Effector memory CD8-positive, alpha-beta T cell (primary cell): ENCODE results near the gene ERCC6L2.
A peak's percentile ranks its signal among the peaks of the same experiment; 100 is the strongest.

Source experiments
- ATAC-seq: fragments of 150-1000 bp; cut with Tn5 transposase; replicated peaks from 2 replicates; pipeline ENCODE4 v1.10.0; 2021; ENCODE audit warnings: mild to moderate bottlenecking, moderate library complexity
- DNase-seq, 3 experiments: peaks; one replicate each; pipeline ENCODE4 v3.0.0; 2021
- H3K27ac Mint-ChIP-seq, 2 donors: one replicate each; pipeline ENCODE4 v1.8.0; 2022; ENCODE audit warnings: mild to moderate bottlenecking in 2 of 2, mixed read lengths in 2 of 2, moderate library complexity in 2 of 2
- H3K27me3 Mint-ChIP-seq, 2 donors: one replicate each; pipeline ENCODE4 v1.8.0; 2022; ENCODE audit warnings: mixed read lengths in 2 of 2
- H3K36me3 Mint-ChIP-seq: one replicate; pipeline ENCODE4 v1.8.0; 2022; ENCODE audit warnings: mild to moderate bottlenecking, moderate library complexity, mixed read lengths; ENCODE audit not compliant: insufficient read depth
- H3K4me1 Mint-ChIP-seq, 2 donors: one replicate each; pipeline ENCODE4 v1.8.0; 2022; ENCODE audit warnings: low read depth in 2 of 2, mixed read lengths in 2 of 2
- H3K4me3 Mint-ChIP-seq, 2 donors: one replicate each; pipeline ENCODE4 v1.8.0; 2022; ENCODE audit warnings: mild to moderate bottlenecking in 2 of 2, mixed read lengths in 2 of 2, moderate library complexity in 2 of 2
- H3K9me3 Mint-ChIP-seq, 2 donors: one replicate each; pipeline ENCODE4 v1.8.0; 2022; ENCODE audit warnings: mixed read lengths in 2 of 2
- total RNA-seq, 9 experiments: gene quantifications; one replicate each; lab custom pipeline; 2026; lab: John Stamatoyannopoulos, UW

The ERCC6L2 gene
- 63.5 to 152 (median 84.3) reads per million in 9 experiments for total RNA-seq

DNA sequence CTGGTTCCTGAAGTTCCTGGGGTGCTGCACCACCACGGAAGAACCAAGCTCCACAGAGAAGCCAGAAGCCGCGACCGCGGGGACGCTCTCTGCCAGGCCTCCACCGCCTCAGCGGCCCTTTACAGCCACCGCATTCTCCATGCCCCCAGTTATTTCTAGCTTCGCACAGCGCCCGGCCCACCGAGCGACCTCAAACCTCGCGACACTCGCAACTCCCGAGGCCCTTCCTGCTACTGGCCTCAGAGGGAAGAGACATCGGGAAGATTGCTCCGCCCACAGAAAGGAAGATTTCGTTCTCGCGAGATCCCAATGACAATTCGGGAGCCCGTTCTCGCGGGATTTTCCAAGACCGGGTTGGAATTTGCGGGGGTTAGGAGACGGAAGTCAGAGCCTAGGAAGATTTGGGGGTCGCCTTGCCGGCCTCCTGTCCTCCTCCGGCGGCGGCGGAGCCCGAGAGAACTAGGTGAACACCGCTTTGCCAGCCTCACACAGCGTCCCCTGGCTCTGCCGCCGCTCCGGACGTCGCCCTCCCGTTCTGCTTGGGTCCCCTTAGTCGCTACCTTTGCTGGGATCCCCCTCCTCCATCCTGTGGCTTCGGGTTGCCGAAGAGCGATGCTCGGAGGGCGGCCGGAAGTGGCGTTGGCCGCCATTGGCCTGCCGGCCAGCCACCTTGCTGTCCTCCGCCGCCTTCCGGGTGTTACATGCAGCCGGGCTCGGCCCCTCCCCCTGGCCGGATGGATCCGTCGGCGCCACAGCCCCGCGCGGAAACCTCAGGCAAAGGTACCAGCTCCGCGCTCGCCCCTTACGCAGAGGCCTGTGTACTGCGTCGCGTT, at the start of gene ERCC6L2:
TSS of gene ERCC6L2 (plus strand) at position 387 of the 833 bp plus-strand sequence. CDS start at position 735, 348 bp downstream.
- Mint-ChIP-seq H3K4me1 (peaks cover 16 to 24% of the 10 kb centered on the region in 2 donors), H3K9me3 (no peaks in the 10 kb centered on the region), H3K27me3 (no peaks in the 10 kb centered on the region), H3K4me3 (no peak within 1 kb of the TSS), H3K27ac (no peak within 1 kb of the TSS), H3K36me3 (peaks cover 22% of the 10 kb centered on the region)
- DNase-seq = peak; percentile 90 to 92 (median 92)
- peak; percentile 84 for ATAC-seq

DNA sequence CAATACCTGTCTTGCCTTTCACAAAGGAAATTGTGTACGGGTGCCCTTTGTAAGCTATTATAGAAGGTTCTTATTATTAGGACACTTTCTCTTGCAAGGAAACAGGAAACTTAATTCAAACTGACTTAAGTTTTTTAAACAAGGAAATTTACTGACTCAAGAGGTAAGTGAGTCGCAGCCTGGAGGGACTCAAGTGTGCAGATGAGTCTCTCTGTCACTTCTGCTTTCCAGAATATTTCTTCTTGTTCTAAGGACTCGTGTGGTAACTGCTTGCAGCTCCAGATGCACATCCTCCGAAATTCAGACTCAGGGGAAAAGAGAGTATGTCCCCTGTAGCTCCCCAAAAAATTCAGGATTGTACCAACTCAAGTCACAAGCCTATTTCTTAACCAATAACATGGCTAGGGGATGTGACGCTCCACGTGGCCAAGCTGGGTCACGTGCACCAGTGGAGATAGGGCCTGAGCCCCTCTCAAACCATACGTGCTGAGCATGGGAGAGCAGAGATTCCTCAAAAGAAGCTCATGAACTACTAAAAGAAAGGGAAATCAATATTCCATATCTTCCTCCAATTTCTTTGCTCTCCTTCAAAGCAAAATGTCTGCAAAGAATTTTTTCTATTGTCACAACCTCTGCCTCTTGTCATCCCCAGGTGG, 49.2 kb upstream of the ERCC6L2 start:
- no peak overlapping the region for H3K27ac Mint-ChIP-seq
- no peaks in the 10 kb centered on the region for H3K9me3 Mint-ChIP-seq
- ATAC-seq = no peak
- no peak overlapping the region for H3K4me3 Mint-ChIP-seq
- peaks cover 16 to 21% of the 10 kb centered on the region in 2 donors for H3K27me3 Mint-ChIP-seq
- DNase-seq = no peak
- H3K4me1 Mint-ChIP-seq = peaks cover 5 to 12% of the 10 kb centered on the region in 2 donors
- peaks cover 4% of the 10 kb centered on the region for H3K36me3 Mint-ChIP-seq

- Mint-ChIP-seq H3K27ac (no peak overlapping the region), H3K27me3 (peaks cover 16 to 21% of the 10 kb centered on the region in 2 donors), H3K4me1 (peaks cover 0 to 2% of the 10 kb centered on the region in 2 donors), H3K4me3 (no peak overlapping the region), H3K9me3 (no peaks in the 10 kb centered on the region), H3K36me3 (peaks cover 4% of the 10 kb centered on the region)
- DNase-seq (no peak), ATAC-seq (no peak)
These were observed 44.7 kb upstream of the ERCC6L2 start for GRCh38 chr9:95830768-95831167.

DNA sequence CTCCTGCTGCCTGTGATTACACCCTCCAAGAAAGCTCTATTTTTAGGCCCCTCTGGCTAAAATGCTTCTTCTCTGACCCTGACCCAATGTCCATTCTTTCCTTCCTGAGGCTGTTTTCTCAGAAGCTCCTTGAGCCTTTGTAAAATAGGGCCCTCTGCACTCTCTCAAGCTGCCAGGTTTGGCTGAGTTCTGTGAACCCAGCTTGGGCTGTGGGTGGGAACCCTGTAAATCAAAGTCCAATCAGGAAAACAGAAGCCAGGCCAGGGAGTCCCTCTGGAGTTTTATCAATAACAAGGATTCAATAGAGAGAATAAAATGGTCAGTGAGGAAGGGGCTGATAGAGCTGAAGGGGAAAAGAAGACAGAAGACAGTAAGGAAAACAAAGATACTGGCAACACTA, 43.7 kb upstream of the ERCC6L2 start:
- H3K4me1 Mint-ChIP-seq = peaks cover 0 to 2% of the 10 kb centered on the region in 2 donors
- peaks cover 13 to 17% of the 10 kb centered on the region in 2 donors for H3K27me3 Mint-ChIP-seq
- peaks cover 4% of the 10 kb centered on the region for H3K36me3 Mint-ChIP-seq
- no peaks in the 10 kb centered on the region for H3K9me3 Mint-ChIP-seq
- DNase-seq = no peak
- no peak for ATAC-seq
- no peak overlapping the region for H3K27ac Mint-ChIP-seq
- no peak overlapping the region for H3K4me3 Mint-ChIP-seq

GRCh38 chr9:95833546-95834178, 41.8 kb upstream of the ERCC6L2 start:
- Mint-ChIP-seq H3K36me3 (peaks cover 4% of the 10 kb centered on the region), H3K27ac (no peak overlapping the region), H3K9me3 (no peaks in the 10 kb centered on the region), H3K4me3 (no peak overlapping the region), H3K27me3 (peaks cover 6 to 9% of the 10 kb centered on the region in 2 donors), H3K4me1 (peaks cover 0 to 2% of the 10 kb centered on the region in 2 donors)
- ATAC-seq (no peak), DNase-seq (no peak)

- H3K27me3 Mint-ChIP-seq = peaks cover 6 to 8% of the 10 kb centered on the region in 2 donors
- peaks cover 4% of the 10 kb centered on the region for H3K36me3 Mint-ChIP-seq
- ATAC-seq (no peak), DNase-seq (no peak)
- H3K4me1 Mint-ChIP-seq = peaks cover 0 to 2% of the 10 kb centered on the region in 2 donors
- H3K4me3 Mint-ChIP-seq = no peak overlapping the region
- no peaks in the 10 kb centered on the region for H3K9me3 Mint-ChIP-seq
- H3K27ac Mint-ChIP-seq = no peak overlapping the region
These were observed 41.1 kb upstream of the ERCC6L2 start for GRCh38 chr9:95834281-95834907.

GRCh38 chr9:95835393-95835792, 40.1 kb upstream of the ERCC6L2 start:
- no peaks in the 10 kb centered on the region for H3K27me3 Mint-ChIP-seq
- H3K4me1 Mint-ChIP-seq = peaks cover 0 to 2% of the 10 kb centered on the region in 2 donors
- no peaks in the 10 kb centered on the region for H3K9me3 Mint-ChIP-seq
- H3K27ac Mint-ChIP-seq = no peak overlapping the region
- peaks cover 2% of the 10 kb centered on the region for H3K36me3 Mint-ChIP-seq
- no peak for DNase-seq
- no peak for ATAC-seq
- no peak overlapping the region for H3K4me3 Mint-ChIP-seq

DNA sequence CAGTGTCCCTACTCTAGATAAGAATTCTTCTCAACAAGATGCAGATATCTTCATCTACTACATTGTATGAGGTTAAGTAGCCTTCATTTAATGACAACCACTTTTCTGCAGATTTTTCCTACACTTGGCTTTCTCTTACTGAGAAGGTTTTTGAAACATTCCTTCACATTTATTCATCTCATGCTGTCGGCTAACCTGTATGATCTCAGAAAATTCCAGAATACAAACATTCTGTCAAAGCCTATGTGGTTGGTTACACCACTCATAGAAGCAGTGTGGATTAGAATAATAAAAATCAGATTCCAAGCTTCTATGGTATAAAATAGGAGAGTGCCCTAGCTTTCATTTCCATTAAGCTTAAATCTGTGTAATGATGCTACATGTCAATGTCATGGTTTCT, 39.4 kb upstream of the ERCC6L2 start:
- no peaks in the 10 kb centered on the region for H3K27me3 Mint-ChIP-seq

DNA sequence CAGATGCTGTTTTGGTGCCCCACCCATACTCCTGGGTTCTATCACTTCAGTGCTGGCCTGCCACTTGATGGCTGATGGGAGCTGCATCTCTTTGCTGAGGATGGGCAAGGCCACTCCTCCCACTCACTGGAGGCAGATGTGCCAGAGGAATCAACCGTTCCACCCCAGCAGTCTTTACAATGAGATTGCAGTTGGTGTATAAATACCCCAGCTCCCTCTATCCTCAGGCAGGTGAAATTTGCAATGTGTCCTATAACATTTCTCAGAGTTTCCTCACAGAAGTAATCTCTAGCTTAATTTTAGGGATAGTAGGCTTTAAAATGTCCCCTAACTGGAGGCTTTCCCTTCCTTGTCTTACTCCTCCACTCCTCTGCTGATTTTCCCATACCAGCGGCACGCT, 36.5 kb upstream of the ERCC6L2 start:
- Mint-ChIP-seq H3K36me3 (no peaks in the 10 kb centered on the region), H3K27ac (no peak overlapping the region), H3K9me3 (no peaks in the 10 kb centered on the region), H3K4me3 (no peak overlapping the region), H3K27me3 (no peaks in the 10 kb centered on the region), H3K4me1 (peaks cover 0 to 2% of the 10 kb centered on the region in 2 donors)
- DNase-seq = no peak
- ATAC-seq = no peak

More for the DNA sequence above, 39.4 kb upstream of the ERCC6L2 start:
- Mint-ChIP-seq H3K9me3 (no peaks in the 10 kb centered on the region), H3K4me1 (peaks cover 0 to 2% of the 10 kb centered on the region in 2 donors), H3K4me3 (no peak overlapping the region), H3K36me3 (no peaks in the 10 kb centered on the region), H3K27ac (no peak overlapping the region)
- DNase-seq (no peak), ATAC-seq (no peak)

GRCh38 chr9:95840074-95840473, 35.4 kb upstream of the ERCC6L2 start:
- ATAC-seq = no peak

GRCh38 chr9:95841377-95841776, 34.1 kb upstream of the ERCC6L2 start:
- H3K36me3 Mint-ChIP-seq = no peaks in the 10 kb centered on the region
- no peaks in the 10 kb centered on the region for H3K9me3 Mint-ChIP-seq
- no peak overlapping the region for H3K4me3 Mint-ChIP-seq
- no peak overlapping the region for H3K27ac Mint-ChIP-seq
- no peaks in the 10 kb centered on the region for H3K4me1 Mint-ChIP-seq
- no peaks in the 10 kb centered on the region for H3K27me3 Mint-ChIP-seq
- no peak for DNase-seq
- ATAC-seq = no peak

More at GRCh38 chr9:95840074-95840473, 35.4 kb upstream of the ERCC6L2 start:
- H3K27ac Mint-ChIP-seq = peak overlapping the region in 1 of 2 donors; percentile 23
- H3K27me3 Mint-ChIP-seq = no peaks in the 10 kb centered on the region
- H3K36me3 Mint-ChIP-seq = no peaks in the 10 kb centered on the region
- DNase-seq = no peak
- H3K9me3 Mint-ChIP-seq = no peaks in the 10 kb centered on the region
- H3K4me1 Mint-ChIP-seq = no peaks in the 10 kb centered on the region
- H3K4me3 Mint-ChIP-seq = no peak overlapping the region

- H3K9me3 Mint-ChIP-seq = no peaks in the 10 kb centered on the region
- DNase-seq (no peak), ATAC-seq (no peak)
- H3K36me3 Mint-ChIP-seq = no peaks in the 10 kb centered on the region
- no peak overlapping the region for H3K4me3 Mint-ChIP-seq
- H3K27ac Mint-ChIP-seq = no peak overlapping the region
- peaks cover 3 to 5% of the 10 kb centered on the region in 2 donors for H3K4me1 Mint-ChIP-seq
- no peaks in the 10 kb centered on the region for H3K27me3 Mint-ChIP-seq
These were observed 29.7 kb upstream of the ERCC6L2 start for GRCh38 chr9:95845751-95846150.

- Mint-ChIP-seq H3K4me1 (peaks cover 3 to 5% of the 10 kb centered on the region in 2 donors), H3K36me3 (no peaks in the 10 kb centered on the region), H3K4me3 (no peak overlapping the region), H3K27ac (no peak overlapping the region), H3K9me3 (no peaks in the 10 kb centered on the region), H3K27me3 (no peaks in the 10 kb centered on the region)
- no peak for ATAC-seq
- DNase-seq = no peak
These were observed 26.7 kb upstream of the ERCC6L2 start for GRCh38 chr9:95848764-95849163.
